HEK293 (cell line): ENCODE results near the gene G6PD.

Source experiments
- EGR2 ChIP-seq: fragments of 450-650 bp; formaldehyde crosslinking; IDR thresholded peaks from 2 replicates; pipeline ENCODE4 v1.5.1; 2016; ENCODE audit warnings: low read depth, missing biosample characterization, missing genetic modification characterization
- GLIS2 ChIP-seq: fragments of 450-650 bp; formaldehyde crosslinking; IDR thresholded peaks from 2 replicates; pipeline ENCODE4 v1.5.1; 2016; ENCODE audit warnings: missing biosample characterization, missing genetic modification characterization
- ZBTB48 ChIP-seq: fragments of 450-650 bp; formaldehyde crosslinking; IDR thresholded peaks from 2 replicates; pipeline ENCODE4 v1.5.1; 2016; ENCODE audit warnings: missing biosample characterization, missing genetic modification characterization
- ZNF2 ChIP-seq: fragments of 450-650 bp; formaldehyde crosslinking; IDR thresholded peaks from 2 replicates; pipeline ENCODE4 v1.5.1; 2016; ENCODE audit warnings: missing biosample characterization, missing genetic modification characterization
- ZNF24 ChIP-seq: fragments of 450-650 bp; formaldehyde crosslinking; IDR thresholded peaks from 2 replicates; pipeline ENCODE4 v1.5.1; 2016; ENCODE audit warnings: missing biosample characterization, missing genetic modification characterization
- ZNF335 ChIP-seq: fragments of 450-650 bp; formaldehyde crosslinking; conservative IDR thresholded peaks from 2 replicates; pipeline ENCODE4 v1.5.1; 2016; ENCODE audit warnings: missing biosample characterization, missing genetic modification characterization
- ZNF514 ChIP-seq: fragments of 450-650 bp; formaldehyde crosslinking; IDR thresholded peaks from 2 replicates; pipeline ENCODE4 v1.5.1; 2016; ENCODE audit warnings: missing biosample characterization, missing genetic modification characterization
- ZNF548 ChIP-seq: fragments of 450-650 bp; formaldehyde crosslinking; IDR thresholded peaks from 2 replicates; pipeline ENCODE4 v1.5.1; 2016; ENCODE audit warnings: missing biosample characterization, missing genetic modification characterization
- ZNF600 ChIP-seq: fragments of 450-650 bp; formaldehyde crosslinking; IDR thresholded peaks from 2 replicates; pipeline ENCODE4 v1.5.1; 2016; ENCODE audit warnings: missing biosample characterization, missing genetic modification characterization
- ZNF701 ChIP-seq: fragments of 450-650 bp; formaldehyde crosslinking; IDR thresholded peaks from 2 replicates; pipeline ENCODE4 v1.5.1; 2016; ENCODE audit warnings: missing biosample characterization, missing genetic modification characterization
- ZNF830 ChIP-seq: fragments of 450-650 bp; IDR thresholded peaks from 2 replicates; pipeline ENCODE4 v1.5.0; 2018; ENCODE audit warnings: missing biosample characterization, missing genetic modification characterization, low read depth, mild to moderate bottlenecking, moderate library complexity
- ZSCAN23 ChIP-seq: fragments of 450-650 bp; formaldehyde crosslinking; IDR thresholded peaks from 2 replicates; pipeline ENCODE4 v1.5.1; 2016; ENCODE audit warnings: missing biosample characterization, missing genetic modification characterization
- ZXDB ChIP-seq: fragments of 450-650 bp; formaldehyde crosslinking; IDR thresholded peaks from 2 replicates; pipeline ENCODE4 v1.5.1; 2016; ENCODE audit warnings: missing biosample characterization, missing genetic modification characterization
- TF ChIP-seq, protein P1 (sequence below): sonication (generic); formaldehyde crosslinking; IDR thresholded peaks from 2 replicates; pipeline ENCODE4 v1.8.1; 2022; ENCODE audit warnings: mild to moderate bottlenecking, moderate library complexity, missing genetic modification reagents
- TF ChIP-seq, protein P2 (sequence below): fragments of 450-650 bp; formaldehyde crosslinking; IDR thresholded peaks from 2 replicates; pipeline ENCODE4 v1.5.1; 2016; ENCODE audit warnings: missing biosample characterization, missing genetic modification characterization
- TF ChIP-seq, protein P3 (sequence below): fragments of 450-650 bp; formaldehyde crosslinking; IDR thresholded peaks from 2 replicates; pipeline ENCODE4 v1.5.1; 2017; ENCODE audit warnings: missing biosample characterization, missing genetic modification characterization
- TF ChIP-seq, protein P4 (sequence below): fragments of 450-650 bp; IDR thresholded peaks from 2 replicates; pipeline ENCODE4 v1.5.1; 2018; ENCODE audit warnings: missing biosample characterization, mild to moderate bottlenecking, missing genetic modification characterization
- TF ChIP-seq, protein P5 (sequence below): fragments of 450-650 bp; formaldehyde crosslinking; IDR thresholded peaks from 2 replicates; pipeline ENCODE4 v1.5.1; 2016; ENCODE audit warnings: missing biosample characterization, missing genetic modification characterization, borderline replicate concordance
- TF ChIP-seq, protein P6 (sequence below): fragments of 450-650 bp; formaldehyde crosslinking; IDR thresholded peaks from 2 replicates; pipeline ENCODE4 v1.5.1; 2016; ENCODE audit warnings: missing biosample characterization, missing genetic modification characterization
- TF ChIP-seq, protein P7 (sequence below): fragments of 450-650 bp; formaldehyde crosslinking; IDR thresholded peaks from 2 replicates; pipeline ENCODE4 v1.5.1; 2016; ENCODE audit warnings: missing biosample characterization, missing genetic modification characterization

Gene G6PD

DNA sequence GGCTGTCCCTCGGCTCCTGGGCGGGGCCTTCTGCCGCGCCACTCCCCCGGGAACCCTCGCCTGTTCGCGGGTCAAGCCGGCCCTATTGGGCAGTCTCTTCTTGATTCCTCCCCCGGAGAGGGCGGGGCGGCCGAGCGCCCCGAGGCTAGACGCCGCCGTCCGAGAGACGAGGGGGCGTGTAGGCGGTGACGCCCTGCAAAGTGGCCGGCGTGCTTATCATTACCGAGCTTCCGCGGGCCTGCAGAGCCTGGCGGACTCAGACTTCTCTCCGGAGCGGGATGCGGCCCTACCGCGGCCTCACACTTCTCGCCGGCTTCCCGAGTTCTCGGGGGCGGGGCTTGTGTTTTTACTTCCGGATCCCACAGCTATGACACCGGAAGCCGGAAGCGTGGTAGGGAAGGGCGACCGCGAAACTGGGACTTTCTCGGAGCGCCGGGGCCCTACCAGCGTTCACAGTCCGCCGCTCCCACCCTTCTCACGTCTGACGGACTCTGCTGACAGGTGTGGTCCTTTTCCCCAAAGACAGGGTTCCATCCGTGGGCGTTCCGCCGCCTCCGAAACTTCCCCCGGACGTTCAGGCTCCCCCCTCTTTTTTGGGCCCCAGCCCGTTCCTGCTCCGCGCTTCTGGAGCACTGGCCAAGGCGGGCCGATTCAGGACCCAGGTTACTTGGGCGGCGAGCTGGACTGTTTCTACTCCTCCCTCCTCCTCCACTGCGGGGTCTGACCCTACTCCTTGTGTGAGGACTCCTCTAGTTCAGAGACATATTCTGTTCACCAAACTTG is 790 bp upstream of the G6PD start, which contains the start of gene IKBKG (continued):
- TF ChIP-seq ZNF335, result peak; percentile 94
- peak; percentile 77; the same call in 1 of the 2 replicates for TF ChIP-seq ZXDB (tag by site-specific recombination)
- TF ChIP-seq, protein P1, sequence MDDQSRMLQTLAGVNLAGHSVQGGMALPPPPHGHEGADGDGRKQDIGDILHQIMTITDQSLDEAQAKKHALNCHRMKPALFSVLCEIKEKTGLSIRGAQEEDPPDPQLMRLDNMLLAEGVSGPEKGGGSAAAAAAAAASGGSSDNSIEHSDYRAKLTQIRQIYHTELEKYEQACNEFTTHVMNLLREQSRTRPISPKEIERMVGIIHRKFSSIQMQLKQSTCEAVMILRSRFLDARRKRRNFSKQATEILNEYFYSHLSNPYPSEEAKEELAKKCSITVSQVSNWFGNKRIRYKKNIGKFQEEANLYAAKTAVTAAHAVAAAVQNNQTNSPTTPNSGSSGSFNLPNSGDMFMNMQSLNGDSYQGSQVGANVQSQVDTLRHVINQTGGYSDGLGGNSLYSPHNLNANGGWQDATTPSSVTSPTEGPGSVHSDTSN (CRISPR knock-in tag), result no peak
- TF ChIP-seq, protein P2, sequence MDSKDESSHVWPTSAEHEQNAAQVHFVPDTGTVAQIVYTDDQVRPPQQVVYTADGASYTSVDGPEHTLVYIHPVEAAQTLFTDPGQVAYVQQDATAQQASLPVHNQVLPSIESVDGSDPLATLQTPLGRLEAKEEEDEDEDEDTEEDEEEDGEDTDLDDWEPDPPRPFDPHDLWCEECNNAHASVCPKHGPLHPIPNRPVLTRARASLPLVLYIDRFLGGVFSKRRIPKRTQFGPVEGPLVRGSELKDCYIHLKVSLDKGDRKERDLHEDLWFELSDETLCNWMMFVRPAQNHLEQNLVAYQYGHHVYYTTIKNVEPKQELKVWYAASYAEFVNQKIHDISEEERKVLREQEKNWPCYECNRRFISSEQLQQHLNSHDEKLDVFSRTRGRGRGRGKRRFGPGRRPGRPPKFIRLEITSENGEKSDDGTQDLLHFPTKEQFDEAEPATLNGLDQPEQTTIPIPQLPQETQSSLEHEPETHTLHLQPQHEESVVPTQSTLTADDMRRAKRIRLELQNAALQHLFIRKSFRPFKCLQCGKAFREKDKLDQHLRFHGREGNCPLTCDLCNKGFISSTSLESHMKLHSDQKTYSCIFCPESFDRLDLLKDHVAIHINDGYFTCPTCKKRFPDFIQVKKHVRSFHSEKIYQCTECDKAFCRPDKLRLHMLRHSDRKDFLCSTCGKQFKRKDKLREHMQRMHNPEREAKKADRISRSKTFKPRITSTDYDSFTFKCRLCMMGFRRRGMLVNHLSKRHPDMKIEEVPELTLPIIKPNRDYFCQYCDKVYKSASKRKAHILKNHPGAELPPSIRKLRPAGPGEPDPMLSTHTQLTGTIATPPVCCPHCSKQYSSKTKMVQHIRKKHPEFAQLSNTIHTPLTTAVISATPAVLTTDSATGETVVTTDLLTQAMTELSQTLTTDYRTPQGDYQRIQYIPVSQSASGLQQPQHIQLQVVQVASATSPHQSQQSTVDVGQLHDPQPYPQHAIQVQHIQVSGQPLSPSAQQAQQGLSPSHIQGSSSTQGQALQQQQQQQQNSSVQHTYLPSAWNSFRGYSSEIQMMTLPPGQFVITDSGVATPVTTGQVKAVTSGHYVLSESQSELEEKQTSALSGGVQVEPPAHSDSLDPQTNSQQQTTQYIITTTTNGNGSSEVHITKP (tag by site-specific recombination), result peak; percentile 86
- TF ChIP-seq, protein P3, sequence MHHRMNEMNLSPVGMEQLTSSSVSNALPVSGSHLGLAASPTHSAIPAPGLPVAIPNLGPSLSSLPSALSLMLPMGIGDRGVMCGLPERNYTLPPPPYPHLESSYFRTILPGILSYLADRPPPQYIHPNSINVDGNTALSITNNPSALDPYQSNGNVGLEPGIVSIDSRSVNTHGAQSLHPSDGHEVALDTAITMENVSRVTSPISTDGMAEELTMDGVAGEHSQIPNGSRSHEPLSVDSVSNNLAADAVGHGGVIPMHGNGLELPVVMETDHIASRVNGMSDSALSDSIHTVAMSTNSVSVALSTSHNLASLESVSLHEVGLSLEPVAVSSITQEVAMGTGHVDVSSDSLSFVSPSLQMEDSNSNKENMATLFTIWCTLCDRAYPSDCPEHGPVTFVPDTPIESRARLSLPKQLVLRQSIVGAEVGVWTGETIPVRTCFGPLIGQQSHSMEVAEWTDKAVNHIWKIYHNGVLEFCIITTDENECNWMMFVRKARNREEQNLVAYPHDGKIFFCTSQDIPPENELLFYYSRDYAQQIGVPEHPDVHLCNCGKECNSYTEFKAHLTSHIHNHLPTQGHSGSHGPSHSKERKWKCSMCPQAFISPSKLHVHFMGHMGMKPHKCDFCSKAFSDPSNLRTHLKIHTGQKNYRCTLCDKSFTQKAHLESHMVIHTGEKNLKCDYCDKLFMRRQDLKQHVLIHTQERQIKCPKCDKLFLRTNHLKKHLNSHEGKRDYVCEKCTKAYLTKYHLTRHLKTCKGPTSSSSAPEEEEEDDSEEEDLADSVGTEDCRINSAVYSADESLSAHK (tag by site-specific recombination), result peak; percentile 80
- TF ChIP-seq, protein P4, sequence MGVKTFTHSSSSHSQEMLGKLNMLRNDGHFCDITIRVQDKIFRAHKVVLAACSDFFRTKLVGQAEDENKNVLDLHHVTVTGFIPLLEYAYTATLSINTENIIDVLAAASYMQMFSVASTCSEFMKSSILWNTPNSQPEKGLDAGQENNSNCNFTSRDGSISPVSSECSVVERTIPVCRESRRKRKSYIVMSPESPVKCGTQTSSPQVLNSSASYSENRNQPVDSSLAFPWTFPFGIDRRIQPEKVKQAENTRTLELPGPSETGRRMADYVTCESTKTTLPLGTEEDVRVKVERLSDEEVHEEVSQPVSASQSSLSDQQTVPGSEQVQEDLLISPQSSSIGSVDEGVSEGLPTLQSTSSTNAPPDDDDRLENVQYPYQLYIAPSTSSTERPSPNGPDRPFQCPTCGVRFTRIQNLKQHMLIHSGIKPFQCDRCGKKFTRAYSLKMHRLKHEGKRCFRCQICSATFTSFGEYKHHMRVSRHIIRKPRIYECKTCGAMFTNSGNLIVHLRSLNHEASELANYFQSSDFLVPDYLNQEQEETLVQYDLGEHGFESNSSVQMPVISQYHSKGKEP, result no peak
- TF ChIP-seq ZNF24 (tag by site-specific recombination), result no peak
- no peak; the same call in 1 of the 2 replicates for TF ChIP-seq GLIS2
- TF ChIP-seq ZNF548 (tag by site-specific recombination), result no peak
- TF ChIP-seq, protein P5, sequence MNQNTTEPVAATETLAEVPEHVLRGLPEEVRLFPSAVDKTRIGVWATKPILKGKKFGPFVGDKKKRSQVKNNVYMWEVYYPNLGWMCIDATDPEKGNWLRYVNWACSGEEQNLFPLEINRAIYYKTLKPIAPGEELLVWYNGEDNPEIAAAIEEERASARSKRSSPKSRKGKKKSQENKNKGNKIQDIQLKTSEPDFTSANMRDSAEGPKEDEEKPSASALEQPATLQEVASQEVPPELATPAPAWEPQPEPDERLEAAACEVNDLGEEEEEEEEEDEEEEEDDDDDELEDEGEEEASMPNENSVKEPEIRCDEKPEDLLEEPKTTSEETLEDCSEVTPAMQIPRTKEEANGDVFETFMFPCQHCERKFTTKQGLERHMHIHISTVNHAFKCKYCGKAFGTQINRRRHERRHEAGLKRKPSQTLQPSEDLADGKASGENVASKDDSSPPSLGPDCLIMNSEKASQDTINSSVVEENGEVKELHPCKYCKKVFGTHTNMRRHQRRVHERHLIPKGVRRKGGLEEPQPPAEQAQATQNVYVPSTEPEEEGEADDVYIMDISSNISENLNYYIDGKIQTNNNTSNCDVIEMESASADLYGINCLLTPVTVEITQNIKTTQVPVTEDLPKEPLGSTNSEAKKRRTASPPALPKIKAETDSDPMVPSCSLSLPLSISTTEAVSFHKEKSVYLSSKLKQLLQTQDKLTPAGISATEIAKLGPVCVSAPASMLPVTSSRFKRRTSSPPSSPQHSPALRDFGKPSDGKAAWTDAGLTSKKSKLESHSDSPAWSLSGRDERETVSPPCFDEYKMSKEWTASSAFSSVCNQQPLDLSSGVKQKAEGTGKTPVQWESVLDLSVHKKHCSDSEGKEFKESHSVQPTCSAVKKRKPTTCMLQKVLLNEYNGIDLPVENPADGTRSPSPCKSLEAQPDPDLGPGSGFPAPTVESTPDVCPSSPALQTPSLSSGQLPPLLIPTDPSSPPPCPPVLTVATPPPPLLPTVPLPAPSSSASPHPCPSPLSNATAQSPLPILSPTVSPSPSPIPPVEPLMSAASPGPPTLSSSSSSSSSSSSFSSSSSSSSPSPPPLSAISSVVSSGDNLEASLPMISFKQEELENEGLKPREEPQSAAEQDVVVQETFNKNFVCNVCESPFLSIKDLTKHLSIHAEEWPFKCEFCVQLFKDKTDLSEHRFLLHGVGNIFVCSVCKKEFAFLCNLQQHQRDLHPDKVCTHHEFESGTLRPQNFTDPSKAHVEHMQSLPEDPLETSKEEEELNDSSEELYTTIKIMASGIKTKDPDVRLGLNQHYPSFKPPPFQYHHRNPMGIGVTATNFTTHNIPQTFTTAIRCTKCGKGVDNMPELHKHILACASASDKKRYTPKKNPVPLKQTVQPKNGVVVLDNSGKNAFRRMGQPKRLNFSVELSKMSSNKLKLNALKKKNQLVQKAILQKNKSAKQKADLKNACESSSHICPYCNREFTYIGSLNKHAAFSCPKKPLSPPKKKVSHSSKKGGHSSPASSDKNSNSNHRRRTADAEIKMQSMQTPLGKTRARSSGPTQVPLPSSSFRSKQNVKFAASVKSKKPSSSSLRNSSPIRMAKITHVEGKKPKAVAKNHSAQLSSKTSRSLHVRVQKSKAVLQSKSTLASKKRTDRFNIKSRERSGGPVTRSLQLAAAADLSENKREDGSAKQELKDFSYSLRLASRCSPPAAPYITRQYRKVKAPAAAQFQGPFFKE (tag by site-specific recombination), result no peak
- TF ChIP-seq EGR2 (tag by site-specific recombination), result peak; percentile 50; the same call in 1 of the 2 replicates
- TF ChIP-seq ZNF600 (tag by site-specific recombination), result peak; percentile 52; the same call in 1 of the 2 replicates
- TF ChIP-seq, protein P6, sequence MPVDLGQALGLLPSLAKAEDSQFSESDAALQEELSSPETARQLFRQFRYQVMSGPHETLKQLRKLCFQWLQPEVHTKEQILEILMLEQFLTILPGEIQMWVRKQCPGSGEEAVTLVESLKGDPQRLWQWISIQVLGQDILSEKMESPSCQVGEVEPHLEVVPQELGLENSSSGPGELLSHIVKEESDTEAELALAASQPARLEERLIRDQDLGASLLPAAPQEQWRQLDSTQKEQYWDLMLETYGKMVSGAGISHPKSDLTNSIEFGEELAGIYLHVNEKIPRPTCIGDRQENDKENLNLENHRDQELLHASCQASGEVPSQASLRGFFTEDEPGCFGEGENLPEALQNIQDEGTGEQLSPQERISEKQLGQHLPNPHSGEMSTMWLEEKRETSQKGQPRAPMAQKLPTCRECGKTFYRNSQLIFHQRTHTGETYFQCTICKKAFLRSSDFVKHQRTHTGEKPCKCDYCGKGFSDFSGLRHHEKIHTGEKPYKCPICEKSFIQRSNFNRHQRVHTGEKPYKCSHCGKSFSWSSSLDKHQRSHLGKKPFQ (tag by site-specific recombination), result no peak
- TF ChIP-seq ZNF514 (tag by site-specific recombination), result no peak
- TF ChIP-seq ZNF701 (tag by site-specific recombination), result no peak
- no peak for TF ChIP-seq ZBTB48
- TF ChIP-seq ZSCAN23 (tag by site-specific recombination), result no peak
- TF ChIP-seq, protein P7, sequence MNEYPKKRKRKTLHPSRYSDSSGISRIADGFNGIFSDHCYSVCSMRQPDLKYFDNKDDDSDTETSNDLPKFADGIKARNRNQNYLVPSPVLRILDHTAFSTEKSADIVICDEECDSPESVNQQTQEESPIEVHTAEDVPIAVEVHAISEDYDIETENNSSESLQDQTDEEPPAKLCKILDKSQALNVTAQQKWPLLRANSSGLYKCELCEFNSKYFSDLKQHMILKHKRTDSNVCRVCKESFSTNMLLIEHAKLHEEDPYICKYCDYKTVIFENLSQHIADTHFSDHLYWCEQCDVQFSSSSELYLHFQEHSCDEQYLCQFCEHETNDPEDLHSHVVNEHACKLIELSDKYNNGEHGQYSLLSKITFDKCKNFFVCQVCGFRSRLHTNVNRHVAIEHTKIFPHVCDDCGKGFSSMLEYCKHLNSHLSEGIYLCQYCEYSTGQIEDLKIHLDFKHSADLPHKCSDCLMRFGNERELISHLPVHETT (tag by site-specific recombination), result no peak
- no peak for TF ChIP-seq ZNF830 (tag by site-specific recombination)
- TF ChIP-seq ZNF2, result peak; percentile 33; the same call in 1 of the 2 replicates
